Fibroblast of lung (primary cell): ENCODE data around the gene RIBC2. TPM values are rescaled to one million over a fixed set of nuclear protein-coding genes. Genes with fewer than 3 reads are reported as not detected.

Experiments
- DNase-seq, 2 donors: peaks; one replicate each; pipeline versions ENCODE4 v3.0.0 to v3.0.0-alpha.2; 2010; ENCODE audit warnings: low read depth in 2 of 2
- H2AFZ ChIP-seq: 2 replicates; pipeline ENCODE4 v1.5.1; 2012; ENCODE audit warnings: low read length, control low read depth, inconsistent platforms
- H3K27ac ChIP-seq: 2 replicates; pipeline ENCODE4 v1.5.1; 2011; ENCODE audit warnings: low read length, control low read depth; ENCODE audit not compliant: insufficient read depth
- H3K27me3 ChIP-seq: 2 replicates; pipeline ENCODE4 v1.5.1; 2011; ENCODE audit warnings: mild to moderate bottlenecking, low read length; ENCODE audit not compliant: control insufficient read depth, insufficient read depth
- H3K36me3 ChIP-seq: 2 replicates; pipeline ENCODE4 v1.5.1; 2011; ENCODE audit warnings: low read length; ENCODE audit not compliant: control insufficient read depth, insufficient read depth
- H3K4me1 ChIP-seq: 2 replicates; pipeline ENCODE4 v1.5.1; 2011; ENCODE audit warnings: low read length; ENCODE audit not compliant: control insufficient read depth, insufficient read depth; ENCODE audit errors: extremely low read depth
- H3K4me2 ChIP-seq: 2 replicates; pipeline ENCODE4 v1.5.1; 2011; ENCODE audit warnings: low read length, control low read depth; ENCODE audit not compliant: insufficient read depth; ENCODE audit errors: extremely low read depth
- H3K4me3 ChIP-seq, 4 experiments: fragments of 200-600 bp in 1 of 4; sonication (generic) in 1 of 4; replicated peaks in 1 of 4; 2 replicates each; pipeline ENCODE4 v1.5.1; 2011 to 2016; ENCODE audit warnings: low read length in 4 of 4, low read depth in 3 of 4, mild to moderate bottlenecking in 3 of 4, control low read depth in 2 of 4, inconsistent platforms in 1 of 4, mixed read lengths in 1 of 4; ENCODE audit not compliant: insufficient read depth in 1 of 4; ENCODE audit errors: control extremely low read depth in 1 of 4
- H3K79me2 ChIP-seq: 2 replicates; pipeline ENCODE4 v1.5.1; 2012; ENCODE audit warnings: mild to moderate bottlenecking, low read length, inconsistent platforms; ENCODE audit not compliant: control insufficient read depth, insufficient read depth
- H3K9ac ChIP-seq: 2 replicates; pipeline ENCODE4 v1.5.1; 2011; ENCODE audit warnings: mild to moderate bottlenecking, low read length, control low read depth; ENCODE audit not compliant: insufficient read depth
- H3K9me3 ChIP-seq: 2 replicates; pipeline ENCODE4 v1.5.1; 2012; ENCODE audit warnings: low read depth, low read length; ENCODE audit not compliant: control insufficient read depth, insufficient read depth
- H4K20me1 ChIP-seq: 2 replicates; pipeline ENCODE4 v1.5.1; 2011; ENCODE audit warnings: low read length; ENCODE audit not compliant: control insufficient read depth, insufficient read depth; ENCODE audit errors: extremely low read depth
- EZH2 ChIP-seq: IDR thresholded peaks from 2 replicates; pipeline ENCODE4 v1.5.1; 2012; ENCODE audit warnings: low read length, control low read depth, mild to moderate bottlenecking; ENCODE audit errors: missing control alignments
- polyA plus RNA-seq, 2 donors: library from polyadenylated mRNA; depleted of rRNA in 1 of 2; stranded (reverse) in 1 of 2; unstranded in 1 of 2; fragments of >200 nt; gene quantifications; 2 replicates each; pipeline ENCODE4 v1.2.1, GENCODE V29; 2011 to 2012; ENCODE audit warnings: missing spikeins in 1 of 2
- total RNA-seq: library from RNA; depleted of rRNA; stranded (reverse); fragments of >200 nt; gene quantifications from 2 replicates; pipeline ENCODE4 v1.2.1, GENCODE V29; 2014
- TF ChIP-seq, protein P1 (sequence below), 2 donors: IDR thresholded peaks in 1 of 2; conservative IDR thresholded peaks in 1 of 2; 1 replicate in 1 of 2; 2 replicates in 1 of 2; pipeline ENCODE4 v1.5.1; 2011 to 2012; ENCODE audit warnings: low read length in 2 of 2, control low read depth in 1 of 2, inconsistent platforms in 1 of 2, low read depth in 1 of 2, mild to moderate bottlenecking in 1 of 2

Gene RIBC2
- total and polyA plus RNA-seq, 2 donors (not counting 1 experiment from before 2014, with no cell fraction given): 1.6 TPM; not detected in 1

GRCh38 chr22:45481661-45482060, 68.2 kb downstream of the RIBC2 start:
- Histone ChIP-seq H3K9me3 (no peaks in the 10 kb centered on the region), H3K4me1 (no peaks in the 10 kb centered on the region), H3K27ac (no peak overlapping the region), H3K4me2 (no peak overlapping the region), H3K9ac (no peak overlapping the region), H4K20me1 (no peaks in the 10 kb centered on the region), H3K36me3 (no peaks in the 10 kb centered on the region), H3K27me3 (no peaks in the 10 kb centered on the region), H3K79me2 (no peaks in the 10 kb centered on the region), H2AFZ (no peak overlapping the region), H3K4me3 (no peak overlapping the region)
- TF ChIP-seq, protein P1, sequence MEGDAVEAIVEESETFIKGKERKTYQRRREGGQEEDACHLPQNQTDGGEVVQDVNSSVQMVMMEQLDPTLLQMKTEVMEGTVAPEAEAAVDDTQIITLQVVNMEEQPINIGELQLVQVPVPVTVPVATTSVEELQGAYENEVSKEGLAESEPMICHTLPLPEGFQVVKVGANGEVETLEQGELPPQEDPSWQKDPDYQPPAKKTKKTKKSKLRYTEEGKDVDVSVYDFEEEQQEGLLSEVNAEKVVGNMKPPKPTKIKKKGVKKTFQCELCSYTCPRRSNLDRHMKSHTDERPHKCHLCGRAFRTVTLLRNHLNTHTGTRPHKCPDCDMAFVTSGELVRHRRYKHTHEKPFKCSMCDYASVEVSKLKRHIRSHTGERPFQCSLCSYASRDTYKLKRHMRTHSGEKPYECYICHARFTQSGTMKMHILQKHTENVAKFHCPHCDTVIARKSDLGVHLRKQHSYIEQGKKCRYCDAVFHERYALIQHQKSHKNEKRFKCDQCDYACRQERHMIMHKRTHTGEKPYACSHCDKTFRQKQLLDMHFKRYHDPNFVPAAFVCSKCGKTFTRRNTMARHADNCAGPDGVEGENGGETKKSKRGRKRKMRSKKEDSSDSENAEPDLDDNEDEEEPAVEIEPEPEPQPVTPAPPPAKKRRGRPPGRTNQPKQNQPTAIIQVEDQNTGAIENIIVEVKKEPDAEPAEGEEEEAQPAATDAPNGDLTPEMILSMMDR (conservative IDR thresholded peaks at IDR 0.05 in 1 of 2, IDR thresholded peaks at IDR 0.05 in 1 of 2; ENCODE audit: low read depth in 1 of 2, low read length in 2 of 2): no peak
- no peak for TF ChIP-seq EZH2
- DNase-seq: no peak

Other genes with a start within 250 kb of the RIBC2 start
- gene NUP50, start 249.8 kb upstream of the RIBC2 start, total RNA-seq: 29.2 and 32.6 TPM in 2 replicates
- 17.4 and 33.5 TPM in 2 replicates for gene NUP50, start 249.8 kb upstream of the RIBC2 start, polyA plus RNA-seq
- gene KIAA0930, start 172.8 kb upstream of the RIBC2 start, total RNA-seq: 20.5 and 30.9 TPM in 2 replicates
- gene KIAA0930, start 172.8 kb upstream of the RIBC2 start, polyA plus RNA-seq: 28.2 and 38.2 TPM in 2 replicates
- gene UPK3A, start 128.7 kb upstream of the RIBC2 start, total RNA-seq: not detected in 2 replicates
- not detected in 2 replicates for gene UPK3A, start 128.7 kb upstream of the RIBC2 start, polyA plus RNA-seq
- 16.5 and 23.4 TPM in 2 replicates for gene FAM118A, start 103.8 kb upstream of the RIBC2 start, total RNA-seq
- 18.0 and 27.0 TPM in 2 replicates for gene FAM118A, start 103.8 kb upstream of the RIBC2 start, polyA plus RNA-seq
- not detected in 2 replicates for gene SMC1B, start 94 bp upstream of the RIBC2 start, total RNA-seq
- gene SMC1B, start 94 bp upstream of the RIBC2 start, polyA plus RNA-seq: 0.01 TPM in 1 of 2 replicates, not detected in the other
- gene FBLN1, start 89.2 kb downstream of the RIBC2 start, total RNA-seq: 209 and 270 TPM in 2 replicates
- 96.6 and 134 TPM in 2 replicates for gene FBLN1, start 89.2 kb downstream of the RIBC2 start, polyA plus RNA-seq